DMS79 (cell line): Measurements from ENCODE around the gene PASK.
"Not testable (repeated sequence)": the region's sequence is repeated elsewhere in the genome, so short reads cannot be mapped to it uniquely, and the experiment has no call there.

Experiments
- DNase-seq: peaks from one replicate; lab custom pipeline; 2025; lab: John Stamatoyannopoulos, UW

Gene PASK

DNA sequence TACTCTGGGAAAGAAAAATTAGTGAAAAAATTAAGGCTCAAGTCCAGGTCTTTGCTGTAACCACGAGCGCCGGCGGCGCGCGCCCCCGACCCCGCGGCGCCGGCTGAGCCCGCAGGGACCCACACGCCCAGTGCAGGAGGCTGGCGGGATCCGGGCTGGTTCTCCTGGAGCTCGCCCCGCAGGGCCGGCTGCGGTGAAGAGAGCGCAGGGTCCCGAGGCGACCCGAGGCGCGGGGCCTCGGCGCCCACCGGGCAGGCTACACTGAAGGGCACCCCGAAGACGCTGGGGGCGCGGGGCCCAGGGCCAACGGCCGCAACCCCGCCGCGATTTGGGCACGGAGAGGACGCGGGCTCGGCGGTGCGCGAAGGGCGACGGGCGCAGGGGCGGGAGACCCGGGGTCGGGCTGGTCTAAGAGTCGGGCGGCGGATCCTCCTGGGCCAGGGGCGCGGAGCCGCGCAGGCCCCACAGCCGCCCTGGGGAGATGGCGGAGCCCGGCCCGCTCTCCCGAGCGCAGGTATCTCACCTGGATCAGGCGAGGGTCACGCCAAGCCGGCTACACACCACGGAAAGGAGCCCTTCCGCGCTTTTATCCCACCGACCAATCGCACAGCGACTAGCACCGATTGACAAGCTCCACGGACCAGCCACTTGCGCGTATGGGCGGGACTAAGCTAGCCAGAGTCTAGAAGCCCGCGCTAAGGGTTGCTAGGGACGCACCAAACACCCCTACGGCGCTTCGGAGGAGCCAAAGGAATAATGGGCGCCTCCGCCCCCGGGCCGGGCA lies at the start of gene PASK:
Gene PASK, minus strand, starts transcription at position 582 of the 784 bp plus-strand sequence. CDS start 6,440 bp downstream, outside the sequence.
- peak; percentile 96 for DNase-seq

- DNase-seq = no peak
These were observed 49.4 kb upstream of the PASK start for GRCh38 chr2:241198381-241199279.

DNA sequence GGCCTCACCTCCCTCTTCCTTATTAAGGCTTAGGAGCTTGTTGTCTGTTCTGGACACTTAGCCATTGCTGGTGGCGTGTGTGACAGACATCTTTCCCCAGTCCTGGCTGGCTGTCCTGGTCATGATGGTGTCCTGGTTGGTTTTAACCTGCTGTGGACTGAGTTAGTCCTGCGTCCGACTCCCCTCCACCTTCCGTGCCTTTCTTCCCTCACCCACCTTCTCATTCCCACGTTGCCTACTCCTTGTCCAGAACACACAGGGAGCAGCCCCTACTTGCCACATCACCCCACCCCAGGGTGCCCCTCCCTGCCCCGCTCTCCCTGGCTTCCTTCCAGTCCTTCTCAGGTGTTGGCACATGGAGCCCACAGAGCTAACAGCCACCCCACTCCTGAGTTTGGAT lies 48.7 kb upstream of the PASK start:
- no peak for DNase-seq

- not testable (repeated sequence) for DNase-seq
These were observed 48.0 kb upstream of the PASK start for GRCh38 chr2:241197246-241197645.

DNA sequence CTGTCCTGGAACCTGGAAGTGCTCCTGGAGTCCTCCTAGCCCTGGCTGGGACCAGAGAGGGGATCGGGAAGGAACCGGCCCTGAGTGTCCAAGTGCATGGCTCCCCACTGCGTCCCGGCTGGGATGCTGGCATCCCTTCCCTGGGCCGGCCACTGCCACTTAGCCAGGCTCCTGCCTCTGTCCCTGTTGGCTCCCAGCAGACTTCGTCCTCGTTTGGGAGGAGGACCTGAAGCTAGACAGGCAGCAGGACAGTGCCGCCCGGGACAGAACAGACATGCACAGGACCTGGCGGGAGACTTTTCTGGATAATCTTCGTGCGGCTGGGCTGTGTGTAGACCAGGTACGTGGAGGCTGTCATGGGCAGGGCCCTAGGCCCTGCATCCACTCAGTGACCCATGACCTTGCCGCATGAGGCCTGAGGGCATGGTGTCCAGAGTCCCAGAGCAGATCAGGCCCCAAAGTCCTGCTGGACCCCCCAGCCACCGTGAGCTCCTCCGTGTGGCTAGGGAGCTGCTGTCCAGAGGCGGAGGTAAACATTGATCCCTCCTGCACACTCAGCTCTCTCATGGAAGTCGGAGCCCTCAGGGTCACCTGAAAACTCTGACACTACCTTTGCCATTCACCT lies 46.3 kb upstream of the PASK start:
- DNase-seq = no peak

DNA sequence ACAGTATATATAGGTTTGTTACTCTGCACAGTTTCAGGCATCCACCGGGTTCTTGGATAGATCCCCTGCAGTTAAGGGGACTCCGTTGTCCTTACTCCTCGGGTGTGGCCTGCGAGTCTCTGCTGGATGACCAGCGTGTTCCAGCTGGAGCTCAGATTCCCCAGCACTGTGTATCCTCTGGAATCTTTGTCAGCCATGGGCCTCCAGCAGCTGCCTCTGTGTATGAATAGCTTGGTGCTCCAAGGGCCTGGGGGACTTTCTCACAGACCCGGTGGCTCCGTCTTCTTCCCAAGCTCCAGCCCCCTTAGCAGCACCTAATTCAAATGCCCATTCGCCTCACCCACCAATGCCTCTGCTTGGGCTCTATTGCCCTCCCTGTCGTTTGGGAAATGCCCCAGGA lies 45.5 kb upstream of the PASK start:
- no peak for DNase-seq

GRCh38 chr2:241193271-241193670 lies 44.0 kb upstream of the PASK start:
- no peak for DNase-seq

- DNase-seq = no peak
These were observed 41.8 kb upstream of the PASK start for GRCh38 chr2:241191081-241191480.

GRCh38 chr2:241190291-241190981 lies 41.2 kb upstream of the PASK start:
- DNase-seq = no peak

GRCh38 chr2:241189856-241190201 lies 40.6 kb upstream of the PASK start:
- no peak for DNase-seq

DNA sequence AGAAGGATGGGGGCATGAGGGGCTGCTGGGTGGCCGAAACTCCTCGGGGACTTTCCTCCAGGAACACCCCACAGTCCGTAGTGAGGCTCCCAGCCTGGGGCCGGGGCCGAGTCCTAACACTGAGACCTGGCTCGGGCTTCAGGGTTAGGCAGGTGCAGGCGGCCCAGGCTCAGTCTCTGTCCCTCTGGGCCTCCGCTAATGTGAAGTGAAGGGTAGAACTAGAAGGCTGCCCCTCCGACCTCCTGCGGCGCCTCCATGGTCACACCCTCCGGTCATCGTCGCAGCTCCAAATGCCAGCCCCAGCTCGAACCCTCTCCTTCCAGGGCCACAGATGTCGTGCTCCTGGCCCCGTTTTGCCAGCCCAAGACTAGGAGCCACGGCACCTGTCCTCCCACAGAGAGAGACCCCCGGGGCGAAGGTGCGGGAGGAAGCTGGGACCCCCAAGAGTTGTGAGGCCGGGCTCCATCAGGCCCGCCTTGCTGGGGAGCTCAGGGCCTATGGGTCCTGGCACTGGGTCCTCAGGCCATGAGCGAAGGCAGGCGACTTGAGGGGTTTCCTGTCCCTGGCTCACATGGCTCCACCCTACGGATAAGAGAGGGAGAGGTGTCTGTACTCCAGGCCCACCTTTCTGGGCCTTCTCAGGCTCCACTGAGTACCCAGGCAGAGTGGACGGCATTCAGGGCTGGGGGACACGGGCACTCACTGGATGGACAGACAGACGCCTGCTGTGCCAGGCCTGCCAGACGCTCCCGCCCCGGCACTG lies 40.0 kb upstream of the PASK start:
- no peak for DNase-seq

DNA sequence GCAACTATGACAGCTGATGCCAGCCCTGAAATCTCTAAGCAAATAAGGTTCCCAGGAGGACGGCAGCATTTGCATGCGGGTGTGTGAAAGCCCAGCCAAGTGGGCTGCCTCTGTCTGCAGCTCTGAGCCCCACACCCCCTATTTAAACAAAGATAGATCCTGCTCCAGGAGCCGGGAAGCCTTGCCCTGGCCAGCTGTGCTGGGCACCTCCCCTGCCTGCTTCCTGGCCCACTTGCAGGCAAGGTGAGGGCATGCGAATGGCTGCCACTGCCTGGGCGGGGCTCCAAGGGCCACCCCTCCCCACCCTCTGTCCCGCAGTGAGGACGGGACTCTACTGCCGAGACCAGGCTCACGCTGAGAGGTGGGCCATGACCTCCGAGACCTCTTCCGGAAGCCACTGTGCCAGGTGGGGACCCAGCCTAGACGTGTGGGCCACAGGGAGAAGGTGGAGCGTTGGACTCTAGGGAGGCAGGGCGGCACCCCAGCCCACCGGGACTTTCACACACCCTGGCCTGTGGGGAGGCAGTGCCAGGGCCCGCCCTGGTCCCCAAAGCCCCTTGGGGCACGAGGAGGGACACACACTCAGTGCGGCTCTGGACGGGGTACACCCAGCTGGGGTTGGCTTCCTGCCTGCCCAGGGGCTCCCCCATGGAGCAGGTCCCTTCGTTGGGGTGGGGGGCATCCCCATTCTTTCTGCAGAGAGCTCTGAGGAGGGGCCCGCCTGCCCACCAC lies 39.3 kb upstream of the PASK start, which contains the start of gene ANO7:
Gene ANO7, plus strand, starts transcription at position 317 of the 732 bp plus-strand sequence. CDS start 1,387 bp downstream, outside the sequence.
- no peak for DNase-seq

GRCh38 chr2:241187918-241188234 lies 38.6 kb upstream of the PASK start:
- DNase-seq = no peak

GRCh38 chr2:241187101-241187917 lies 38.0 kb upstream of the PASK start:
- DNase-seq = no peak

DNA sequence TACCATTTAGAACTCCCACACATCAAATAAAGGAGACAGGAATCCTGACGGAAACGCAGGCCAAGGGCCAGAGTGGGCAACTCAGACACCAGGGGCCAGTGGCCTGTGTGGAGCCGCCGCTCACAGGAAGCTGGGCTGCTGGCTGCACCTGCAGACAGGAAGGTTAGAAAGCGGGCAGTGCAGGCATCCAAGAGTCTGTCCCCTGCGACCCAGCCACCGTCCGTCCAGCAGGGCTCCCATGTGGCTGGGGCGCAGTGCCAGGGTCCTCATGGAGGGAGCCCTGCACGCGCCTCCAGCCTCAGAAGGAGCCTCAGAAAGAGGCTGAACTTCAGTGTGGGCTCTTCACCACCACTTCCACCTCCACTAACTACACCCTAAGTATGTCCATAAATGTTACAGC lies 36.7 kb upstream of the PASK start:
- DNase-seq = no peak

DNA sequence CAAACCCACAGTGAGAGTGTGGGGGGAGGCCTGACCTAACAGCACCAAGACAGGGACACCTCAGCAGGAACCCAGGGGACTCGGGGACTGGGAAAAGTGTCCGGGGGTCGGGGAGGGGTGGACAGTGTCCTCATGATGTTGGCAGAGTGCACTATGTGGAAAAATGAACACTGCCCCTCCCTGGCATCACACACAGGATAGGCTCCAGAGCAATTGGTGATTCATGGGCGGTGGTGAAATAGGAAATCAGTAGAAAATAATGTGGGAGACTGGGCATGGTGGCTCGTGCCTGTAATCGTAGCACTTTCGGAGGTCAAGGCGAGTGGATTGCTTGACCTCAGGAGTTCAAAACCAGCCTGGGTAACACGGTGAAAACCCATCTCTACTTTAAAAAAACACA lies 35.6 kb upstream of the PASK start:
- no peak for DNase-seq

DNA sequence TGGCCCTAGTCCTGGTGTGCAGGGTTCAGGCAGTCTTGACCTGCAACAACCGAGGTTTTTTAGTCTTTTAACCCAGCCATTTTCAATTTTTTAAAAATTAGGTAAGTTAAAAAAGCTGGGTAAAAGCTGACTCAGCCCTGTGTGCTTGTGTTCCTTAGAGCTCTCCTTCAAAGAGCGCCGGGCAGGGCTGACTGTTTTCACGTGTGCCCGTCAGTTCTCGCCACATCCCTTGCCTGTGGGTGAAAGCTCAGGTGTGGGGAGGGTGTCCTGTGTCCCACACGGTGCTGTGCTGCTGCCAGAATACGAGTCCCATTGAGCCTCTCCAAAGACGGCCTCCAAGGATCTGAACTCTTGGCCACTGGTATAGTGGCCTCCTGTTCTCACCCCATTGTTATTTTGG lies 33.9 kb upstream of the PASK start:
- no peak for DNase-seq

DNA sequence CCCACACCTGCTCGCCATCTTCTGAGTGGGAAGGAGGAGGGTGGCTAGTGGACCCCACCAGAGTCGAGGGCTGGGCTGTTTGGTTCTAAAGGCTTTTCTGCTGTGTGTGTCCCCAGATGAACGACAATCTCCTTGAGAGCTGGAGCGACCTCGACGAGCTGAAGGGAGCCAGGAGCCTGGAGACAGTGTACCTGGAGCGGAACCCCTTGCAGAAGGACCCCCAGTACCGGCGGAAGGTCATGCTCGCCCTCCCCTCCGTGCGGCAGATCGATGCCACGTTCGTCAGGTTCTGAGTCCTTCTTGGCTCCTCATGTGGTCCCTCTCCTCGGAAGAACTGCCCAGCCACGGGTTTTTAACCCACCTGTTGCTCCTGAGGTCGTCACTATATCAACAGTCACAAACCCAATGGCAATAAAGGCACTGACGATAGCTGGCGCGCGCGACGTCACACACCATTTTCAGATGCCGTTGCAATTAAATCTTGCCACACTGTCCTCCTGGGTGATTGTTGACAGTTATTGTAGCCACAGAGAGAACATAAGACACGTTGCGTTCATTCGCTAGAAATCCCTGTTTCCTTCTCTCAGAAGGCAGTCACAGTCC lies 33.4 kb upstream of the PASK start:
- DNase-seq = no peak

GRCh38 chr2:241182126-241182525 lies 32.9 kb upstream of the PASK start:
- no peak for DNase-seq
